CD8-positive, alpha-beta memory T cell (primary cell): Measurements from ENCODE around the gene MACROD2. TPM values are rescaled to one million over a fixed set of nuclear protein-coding genes. Genes with fewer than 3 reads are reported as not detected.
"Not testable (repeated sequence)": the region's sequence is repeated elsewhere in the genome, so short reads cannot be mapped to it uniquely, and the experiment has no call there.

Experiments
- CTCF ChIA-PET: fragments of 350-600 bp; sonication (Branson Sonifier 250); formaldehyde crosslinking; loops from one replicate; lab custom pipeline; 2021; ENCODE audit warnings: antibody characterized with exemption; lab: Charles Lee
- POLR2A ChIA-PET: fragments of 350-600 bp; sonication (Branson Sonifier 250); formaldehyde crosslinking; loops from one replicate; lab custom pipeline; 2021; ENCODE audit warnings: antibody characterized with exemption; lab: Charles Lee
- DNase-seq, 5 donors: peaks; one replicate each; pipeline versions ENCODE4 v3.0.0 to v3.0.0-alpha.2; 2020 to 2022; ENCODE audit warnings: mixed read lengths in 1 of 5
- H3K27ac ChIP-seq: one replicate; pipeline ENCODE4 v1.7.0; 2013; ENCODE audit warnings: low read depth, mild to moderate bottlenecking, low read length, moderate library complexity
- H3K27me3 ChIP-seq: 2 replicates; pipeline ENCODE4 v1.7.0; 2013; ENCODE audit warnings: low read length, mild to moderate bottlenecking; ENCODE audit not compliant: insufficient read depth, poor library complexity, severe bottlenecking
- H3K36me3 ChIP-seq: 2 replicates; pipeline ENCODE4 v1.7.0; 2013; ENCODE audit warnings: mild to moderate bottlenecking, low read length, moderate library complexity; ENCODE audit not compliant: insufficient read depth
- H3K4me1 ChIP-seq: 2 replicates; pipeline ENCODE4 v1.7.0; 2013; ENCODE audit warnings: mild to moderate bottlenecking, low read length, moderate library complexity; ENCODE audit not compliant: insufficient read depth
- H3K4me3 ChIP-seq: 2 replicates; pipeline ENCODE4 v1.7.0; 2013; ENCODE audit warnings: mild to moderate bottlenecking, low read length
- H3K9me3 ChIP-seq: 2 replicates; pipeline ENCODE4 v1.7.0; 2013; ENCODE audit warnings: mild to moderate bottlenecking, low read length
- H3K27ac Mint-ChIP-seq, 8 donors: one replicate each; pipeline ENCODE4 v1.8.0; 2020 to 2021; ENCODE audit warnings: mixed read lengths in 8 of 8, mild to moderate bottlenecking in 6 of 8, inconsistent platforms in 3 of 8, moderate library complexity in 3 of 8
- H3K27me3 Mint-ChIP-seq, 2 donors: one replicate each; pipeline ENCODE4 v1.8.0; 2020 to 2021; ENCODE audit warnings: mixed read lengths in 2 of 2, mild to moderate bottlenecking in 1 of 2, moderate library complexity in 1 of 2
- H3K36me3 Mint-ChIP-seq, 3 donors: one replicate each; pipeline ENCODE4 v1.8.0; 2020 to 2021; ENCODE audit warnings: mixed read lengths in 3 of 3, inconsistent platforms in 1 of 3, mild to moderate bottlenecking in 1 of 3
- H3K4me1 Mint-ChIP-seq, 3 donors: one replicate each; pipeline ENCODE4 v1.8.0; 2020 to 2021; ENCODE audit warnings: mixed read lengths in 3 of 3, inconsistent platforms in 1 of 3, mild to moderate bottlenecking in 1 of 3
- H3K4me3 Mint-ChIP-seq, 7 donors: one replicate each; pipeline ENCODE4 v1.8.0; 2020 to 2021; ENCODE audit warnings: mixed read lengths in 7 of 7, mild to moderate bottlenecking in 6 of 7, moderate library complexity in 4 of 7, inconsistent platforms in 2 of 7
- H3K9me3 Mint-ChIP-seq, 5 donors: one replicate each; pipeline ENCODE4 v1.8.0; 2020 to 2022; ENCODE audit warnings: mixed read lengths in 5 of 5, mild to moderate bottlenecking in 3 of 5, moderate library complexity in 2 of 5, inconsistent platforms in 1 of 5
- polyA plus RNA-seq: library from polyadenylated mRNA; unstranded; fragments of 300-500 nt; fragmentation: Illumina TruSeq; gene quantifications from one replicate; pipeline ENCODE4 v1.2.3, GENCODE V29; 2021
- total RNA-seq, 2 experiments: library from RNA; stranded (reverse); gene quantifications; one replicate each; pipeline ENCODE4 v1.2.3, GENCODE V29; 2021

The MACROD2 gene
- total and polyA plus RNA-seq, 3 experiments from 2014 or later = not detected

GRCh38 chr20:16005915-16006493 lies 2010.7 kb downstream of the MACROD2 start:
- ChIA-PET CTCF (no interaction called here), POLR2A (no interaction called here)
- no peaks in the 10 kb centered on the region for H3K9me3 ChIP-seq
- H3K27ac ChIP-seq = no peak overlapping the region
- no peaks in the 10 kb centered on the region for H3K4me1 Mint-ChIP-seq
- H3K9me3 Mint-ChIP-seq = peaks cover 2 to 14% (median 5%) of the 10 kb centered on the region in 5 donors
- H3K27me3 ChIP-seq = no peaks in the 10 kb centered on the region
- DNase-seq = no peak
- no peaks in the 10 kb centered on the region for H3K36me3 Mint-ChIP-seq
- no peaks in the 10 kb centered on the region for H3K27me3 Mint-ChIP-seq
- H3K4me3 ChIP-seq = no peak overlapping the region
- no peak overlapping the region for H3K4me3 Mint-ChIP-seq
- H3K36me3 ChIP-seq = no peaks in the 10 kb centered on the region
- peak overlapping the region in 1 of 8 donors; percentile 10 for H3K27ac Mint-ChIP-seq
- H3K4me1 ChIP-seq = no peaks in the 10 kb centered on the region

DNA sequence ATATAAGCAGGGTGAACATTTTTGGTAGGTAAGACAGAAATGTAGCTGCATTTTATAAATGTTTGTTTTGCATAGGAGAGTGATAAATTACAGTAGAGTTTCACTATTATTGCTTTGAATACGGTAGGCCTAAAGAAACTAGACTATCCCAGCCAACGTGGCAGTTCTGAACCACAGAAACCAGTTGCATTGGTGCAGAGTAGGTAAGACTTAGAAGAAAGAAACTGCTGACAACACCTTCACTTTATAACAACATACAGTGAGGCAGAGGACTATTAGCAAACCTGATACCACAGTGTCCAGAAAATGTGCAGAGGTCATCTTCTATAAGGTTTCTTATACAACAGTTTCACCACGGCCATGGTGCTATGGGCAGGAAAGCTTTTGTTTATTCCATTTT lies 2011.8 kb downstream of the MACROD2 start:
- ChIA-PET CTCF (no interaction called here), POLR2A (no interaction called here)
- no peaks in the 10 kb centered on the region for H3K36me3 ChIP-seq
- Mint-ChIP-seq H3K27ac (no peak overlapping the region), H3K4me3 (no peak overlapping the region), H3K27me3 (no peaks in the 10 kb centered on the region), H3K4me1 (no peaks in the 10 kb centered on the region), H3K9me3 (peaks cover 2 to 8% (median 4%) of the 10 kb centered on the region in 5 donors), H3K36me3 (no peaks in the 10 kb centered on the region)
- no peak overlapping the region for H3K27ac ChIP-seq
- H3K27me3 ChIP-seq = no peaks in the 10 kb centered on the region
- DNase-seq = no peak
- no peaks in the 10 kb centered on the region for H3K9me3 ChIP-seq
- no peaks in the 10 kb centered on the region for H3K4me1 ChIP-seq
- no peak overlapping the region for H3K4me3 ChIP-seq

GRCh38 chr20:16007962-16008361 lies 2012.6 kb downstream of the MACROD2 start:
- H3K27me3 ChIP-seq = no peaks in the 10 kb centered on the region
- CTCF ChIA-PET = no interaction called here
- no peaks in the 10 kb centered on the region for H3K9me3 ChIP-seq
- no peaks in the 10 kb centered on the region for H3K36me3 ChIP-seq
- POLR2A ChIA-PET = no interaction called here
- H3K4me1 Mint-ChIP-seq = no peaks in the 10 kb centered on the region
- H3K27ac Mint-ChIP-seq = no peak overlapping the region
- no peak overlapping the region for H3K4me3 Mint-ChIP-seq
- H3K9me3 Mint-ChIP-seq = peaks cover 2 to 8% (median 4%) of the 10 kb centered on the region in 5 donors
- H3K4me1 ChIP-seq = no peaks in the 10 kb centered on the region
- H3K27ac ChIP-seq = no peak overlapping the region
- no peaks in the 10 kb centered on the region for H3K36me3 Mint-ChIP-seq
- H3K27me3 Mint-ChIP-seq = no peaks in the 10 kb centered on the region
- no peak overlapping the region for H3K4me3 ChIP-seq
- DNase-seq = no peak

- ChIA-PET CTCF (no interaction called here), POLR2A (no interaction called here)
- Histone ChIP-seq H3K27me3 (no peaks in the 10 kb centered on the region), H3K4me3 (no peak overlapping the region), H3K4me1 (no peaks in the 10 kb centered on the region), H3K9me3 (no peaks in the 10 kb centered on the region), H3K27ac (no peak overlapping the region), H3K36me3 (no peaks in the 10 kb centered on the region)
- Mint-ChIP-seq H3K9me3 (peaks cover 0 to 13% (median 4%) of the 10 kb centered on the region in 5 donors), H3K27me3 (no peaks in the 10 kb centered on the region), H3K36me3 (no peaks in the 10 kb centered on the region), H3K4me3 (no peak overlapping the region), H3K27ac (no peak overlapping the region), H3K4me1 (no peaks in the 10 kb centered on the region)
- no peak for DNase-seq
Measured at GRCh38 chr20:16011056-16011455, 2015.7 kb downstream of the MACROD2 start.

- CTCF ChIA-PET = interaction anchor here (0.7 kb wide), 1 partner anchor 88 kb away, joined by 3 read pairs; no protein-coding TSS in a partner anchor
- peaks cover 0 to 13% (median 4%) of the 10 kb centered on the region in 5 donors for H3K9me3 Mint-ChIP-seq
Measured at GRCh38 chr20:16011519-16011918, 2016.2 kb downstream of the MACROD2 start.

GRCh38 chr20:16012934-16013333 lies 2017.6 kb downstream of the MACROD2 start:
- POLR2A ChIA-PET = not testable (repeated sequence)

More at GRCh38 chr20:16011519-16011918, 2016.2 kb downstream of the MACROD2 start:
- no peaks in the 10 kb centered on the region for H3K27me3 Mint-ChIP-seq
- H3K9me3 ChIP-seq = no peaks in the 10 kb centered on the region
- no peak overlapping the region for H3K4me3 ChIP-seq
- H3K27ac Mint-ChIP-seq = no peak overlapping the region
- POLR2A ChIA-PET = no interaction called here
- H3K4me3 Mint-ChIP-seq = no peak overlapping the region
- no peak overlapping the region for H3K27ac ChIP-seq
- no peaks in the 10 kb centered on the region for H3K4me1 ChIP-seq
- no peaks in the 10 kb centered on the region for H3K36me3 ChIP-seq
- no peaks in the 10 kb centered on the region for H3K36me3 Mint-ChIP-seq
- no peak for DNase-seq
- H3K4me1 Mint-ChIP-seq = no peaks in the 10 kb centered on the region
- H3K27me3 ChIP-seq = no peaks in the 10 kb centered on the region

DNA sequence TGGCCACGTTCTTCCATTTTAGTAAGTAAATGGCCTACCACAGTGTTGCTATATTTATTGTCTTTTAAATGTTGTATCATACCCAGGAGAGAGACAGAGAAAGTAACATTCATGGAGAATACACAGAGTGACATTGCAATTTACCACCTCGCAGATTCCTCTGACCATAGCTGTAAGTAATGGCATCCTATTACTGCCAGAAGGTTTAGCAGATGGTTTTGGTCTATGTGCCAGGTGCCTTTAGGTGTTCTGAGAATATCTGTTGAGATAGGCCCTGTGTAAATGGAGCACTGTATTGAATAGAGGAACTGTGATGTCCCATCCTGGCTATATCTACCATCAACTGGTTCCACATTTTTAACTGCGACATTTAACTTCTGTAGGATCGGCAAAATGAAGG lies 2018.3 kb downstream of the MACROD2 start:
- DNase-seq = no peak
- no peaks in the 10 kb centered on the region for H3K27me3 ChIP-seq
- H3K4me1 ChIP-seq = no peaks in the 10 kb centered on the region
- Mint-ChIP-seq H3K4me1 (no peaks in the 10 kb centered on the region), H3K27ac (no peak overlapping the region), H3K4me3 (no peak overlapping the region), H3K9me3 (peaks cover 0 to 21% (median 4%) of the 10 kb centered on the region in 5 donors), H3K36me3 (no peaks in the 10 kb centered on the region), H3K27me3 (no peaks in the 10 kb centered on the region)
- H3K4me3 ChIP-seq = no peak overlapping the region
- no peak overlapping the region for H3K27ac ChIP-seq
- CTCF ChIA-PET = no interaction called here
- POLR2A ChIA-PET = no interaction called here
- no peaks in the 10 kb centered on the region for H3K36me3 ChIP-seq
- H3K9me3 ChIP-seq = no peaks in the 10 kb centered on the region

More at GRCh38 chr20:16012934-16013333, 2017.6 kb downstream of the MACROD2 start:
- H3K36me3 Mint-ChIP-seq, H3K27me3 Mint-ChIP-seq, H3K27me3 ChIP-seq, H3K4me3 ChIP-seq, H3K9me3 ChIP-seq, CTCF ChIA-PET, H3K4me1 Mint-ChIP-seq, H3K4me3 Mint-ChIP-seq, DNase-seq, H3K27ac ChIP-seq, H3K36me3 ChIP-seq, H3K4me1 ChIP-seq, H3K27ac Mint-ChIP-seq: not testable (repeated sequence)
- peaks cover 0 to 15% (median 4%) of the 10 kb centered on the region in 5 donors for H3K9me3 Mint-ChIP-seq

GRCh38 chr20:16014436-16014835 lies 2019.1 kb downstream of the MACROD2 start:
- Histone ChIP-seq H3K27me3 (no peaks in the 10 kb centered on the region), H3K4me3 (no peak overlapping the region), H3K4me1 (no peaks in the 10 kb centered on the region), H3K27ac (no peak overlapping the region), H3K9me3 (no peaks in the 10 kb centered on the region), H3K36me3 (no peaks in the 10 kb centered on the region)
- Mint-ChIP-seq H3K4me1 (no peaks in the 10 kb centered on the region), H3K27me3 (no peaks in the 10 kb centered on the region), H3K4me3 (no peak overlapping the region), H3K9me3 (peaks cover 0 to 23% (median 5%) of the 10 kb centered on the region in 5 donors), H3K27ac (no peak overlapping the region), H3K36me3 (no peaks in the 10 kb centered on the region)
- no peak for DNase-seq
- CTCF ChIA-PET = no interaction called here
- POLR2A ChIA-PET = no interaction called here
